ENCODE data around the gene DHX34.
"Not testable (repeated sequence)": the region's sequence is repeated elsewhere in the genome, so short reads cannot be mapped to it uniquely, and the experiment has no call there.

DHX34 gene

DNA sequence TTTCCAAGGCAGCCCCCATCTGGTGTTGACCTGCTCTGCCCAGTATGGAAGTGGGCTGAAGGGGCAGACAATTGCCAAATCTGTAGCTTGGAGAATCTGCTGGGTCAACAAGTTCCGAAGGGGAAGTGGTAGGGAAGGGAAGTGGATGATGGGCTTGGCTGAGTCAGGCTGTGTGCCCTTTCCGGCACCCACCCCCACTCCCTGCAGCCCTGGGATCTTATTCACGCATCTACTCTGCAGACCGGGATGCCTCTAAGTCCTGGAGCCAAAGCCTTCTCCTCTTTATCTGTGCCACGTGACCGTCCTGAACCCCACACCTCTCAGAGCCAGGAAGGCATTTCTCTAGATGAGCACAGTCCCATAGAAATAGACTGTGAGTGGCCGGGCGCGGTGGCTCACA, 24.6 kb upstream of the DHX34 start:
- no peak for DNase-seq

DNA sequence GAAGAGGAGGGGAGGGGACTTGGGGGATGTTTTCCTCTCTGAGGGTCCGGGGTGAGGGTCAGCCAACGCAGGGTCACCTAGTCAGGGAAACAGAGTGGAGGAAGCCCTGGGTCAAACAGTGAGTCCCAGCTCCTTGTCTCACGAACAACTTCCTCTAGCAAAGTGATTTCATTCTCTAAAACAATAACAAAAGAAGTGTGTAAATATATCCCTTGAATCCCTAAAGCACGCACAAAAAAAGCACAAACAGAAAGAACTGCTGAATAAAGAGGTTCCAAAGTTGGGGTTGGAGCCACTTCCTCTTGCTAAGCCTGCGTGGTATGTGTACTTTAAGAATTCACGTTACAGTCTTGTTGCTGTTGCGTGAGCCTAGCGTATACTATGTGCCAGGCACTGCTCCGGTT, 18.6 kb upstream of the DHX34 start:
- DNase-seq, result no peak

DNA sequence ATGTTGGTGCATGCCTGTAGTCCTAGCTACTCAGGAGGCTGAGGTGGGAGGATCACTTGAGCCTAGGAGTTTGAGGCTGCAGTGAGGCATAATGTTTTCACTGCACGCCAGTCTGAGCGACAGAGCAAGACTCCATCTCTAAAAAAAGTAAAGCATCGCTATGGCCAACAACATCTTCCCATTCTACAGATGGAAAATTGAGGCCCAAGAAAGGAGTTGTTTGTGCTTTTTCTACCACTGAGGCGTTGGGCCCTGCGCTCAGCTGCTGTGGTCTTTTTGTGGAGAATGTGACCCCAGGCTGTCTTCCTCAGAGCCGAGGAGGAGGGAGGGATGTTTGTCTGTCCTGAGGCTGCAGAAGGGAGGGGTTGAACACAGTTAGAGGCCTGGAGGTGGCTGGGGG, 17.6 kb upstream of the DHX34 start:
- no peak for DNase-seq

DNA sequence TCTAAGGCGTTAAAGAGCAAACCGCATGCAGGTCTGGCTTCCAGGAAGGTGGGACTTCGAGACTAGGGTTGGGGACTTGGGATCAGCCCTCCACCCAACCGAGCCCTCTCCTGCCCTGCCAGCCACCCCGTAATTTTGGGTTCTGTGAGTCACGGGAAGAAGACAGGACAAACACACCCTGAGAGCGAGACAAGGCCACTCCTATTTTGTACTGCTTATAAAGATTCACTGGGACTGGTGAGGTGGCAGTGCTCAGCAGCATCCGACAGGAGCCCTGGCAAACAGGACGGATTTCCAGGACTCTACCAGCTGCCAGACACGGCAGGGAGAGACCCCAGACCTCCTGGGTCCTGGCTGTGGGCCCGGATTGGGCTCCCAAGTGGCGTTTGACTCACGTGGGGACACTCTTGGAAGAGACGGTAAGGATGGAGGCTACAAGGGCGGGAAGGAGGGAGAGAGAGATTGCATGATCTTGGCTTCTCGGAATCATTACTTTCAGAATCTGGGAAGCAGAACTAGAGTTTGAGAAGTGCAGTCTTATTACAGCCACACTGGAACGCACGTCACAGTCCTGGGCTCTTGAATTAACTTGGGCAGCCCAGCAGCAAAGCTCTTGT, 17.1 kb upstream of the DHX34 start, which contains the start of gene C5AR2:
TSS of gene C5AR2 (plus strand) at position 245 of the 617 bp plus-strand sequence. CDS start 8,625 bp downstream, outside the sequence.
- no peak for DNase-seq

DNA sequence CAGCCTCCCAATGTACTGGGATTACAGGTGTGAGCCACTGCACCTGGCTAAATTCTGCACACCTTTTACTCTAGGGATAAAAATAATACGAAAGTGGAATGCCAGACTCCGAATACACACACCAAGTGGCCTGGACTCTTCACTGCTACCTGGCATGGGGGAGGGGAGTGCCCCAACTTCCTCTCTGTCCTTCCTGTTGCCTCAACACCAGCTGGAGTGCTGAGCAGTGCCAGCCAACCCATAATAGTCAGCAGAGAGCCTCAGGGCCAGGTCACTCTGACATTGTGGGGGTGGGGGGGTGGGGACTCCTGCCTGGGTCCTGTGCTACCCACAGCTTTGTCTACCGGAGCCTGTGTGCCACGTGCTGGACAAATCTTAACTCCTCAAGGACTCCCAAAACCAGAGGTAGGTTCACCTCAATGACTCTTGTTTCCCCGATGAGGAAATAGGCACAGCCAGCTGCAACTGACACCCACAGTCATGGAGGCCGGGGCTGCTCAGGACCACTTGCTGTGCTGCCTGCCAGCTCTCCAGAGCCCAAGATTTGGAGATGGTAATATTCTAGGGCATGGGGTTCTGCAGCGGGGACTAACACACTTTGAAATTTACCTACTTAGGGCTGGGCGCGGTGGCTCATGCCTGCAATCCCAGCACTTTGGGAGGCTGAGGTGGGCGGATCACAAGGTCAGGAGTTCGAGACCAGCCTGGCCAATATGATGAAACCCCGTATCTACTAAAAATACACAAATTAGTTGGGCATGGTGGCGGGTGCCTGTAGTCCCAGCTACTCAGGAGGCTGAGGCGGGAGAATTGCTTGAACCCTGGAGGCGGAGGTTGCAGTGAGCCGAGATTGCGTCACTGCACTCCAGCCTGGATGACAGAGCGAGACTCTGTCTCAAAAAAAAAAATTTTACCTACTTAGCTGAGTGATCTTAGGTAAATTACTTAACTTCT, 12.1 kb upstream of the DHX34 start:
- DNase-seq, result not testable (repeated sequence)

DNA sequence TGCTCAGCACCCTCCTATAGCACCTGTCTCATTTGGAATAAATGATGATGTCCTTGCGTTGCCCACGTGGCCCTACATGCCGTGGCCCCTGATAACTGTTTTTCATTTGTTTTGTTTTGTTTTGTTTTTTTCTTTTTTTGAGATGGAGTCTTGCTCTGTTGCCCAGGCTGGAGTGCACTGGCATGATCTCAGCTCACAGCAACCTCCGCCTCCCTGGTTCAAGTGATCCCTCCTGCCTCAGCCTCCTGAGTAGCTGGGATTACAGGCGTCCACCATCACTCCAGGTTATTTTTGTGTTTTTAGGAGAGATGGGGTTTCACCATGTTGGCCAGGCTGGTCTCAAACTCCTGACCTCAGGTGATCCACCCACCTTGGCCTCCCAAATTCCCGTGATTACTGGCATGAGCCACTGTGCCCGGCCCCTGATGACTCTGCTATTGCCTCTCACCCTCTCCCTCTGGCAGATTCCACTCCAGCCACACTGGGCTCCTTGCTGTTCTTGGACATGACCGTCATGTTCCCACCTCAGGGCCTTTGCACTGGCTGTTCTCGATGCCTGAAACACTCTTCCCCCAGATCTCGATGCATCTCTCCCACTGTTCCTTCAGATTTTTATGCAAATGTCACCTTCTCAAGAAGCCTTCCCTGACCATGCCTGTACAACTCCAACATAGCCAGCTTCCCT, 9.8 kb upstream of the DHX34 start:
- no peak for DNase-seq

DNA sequence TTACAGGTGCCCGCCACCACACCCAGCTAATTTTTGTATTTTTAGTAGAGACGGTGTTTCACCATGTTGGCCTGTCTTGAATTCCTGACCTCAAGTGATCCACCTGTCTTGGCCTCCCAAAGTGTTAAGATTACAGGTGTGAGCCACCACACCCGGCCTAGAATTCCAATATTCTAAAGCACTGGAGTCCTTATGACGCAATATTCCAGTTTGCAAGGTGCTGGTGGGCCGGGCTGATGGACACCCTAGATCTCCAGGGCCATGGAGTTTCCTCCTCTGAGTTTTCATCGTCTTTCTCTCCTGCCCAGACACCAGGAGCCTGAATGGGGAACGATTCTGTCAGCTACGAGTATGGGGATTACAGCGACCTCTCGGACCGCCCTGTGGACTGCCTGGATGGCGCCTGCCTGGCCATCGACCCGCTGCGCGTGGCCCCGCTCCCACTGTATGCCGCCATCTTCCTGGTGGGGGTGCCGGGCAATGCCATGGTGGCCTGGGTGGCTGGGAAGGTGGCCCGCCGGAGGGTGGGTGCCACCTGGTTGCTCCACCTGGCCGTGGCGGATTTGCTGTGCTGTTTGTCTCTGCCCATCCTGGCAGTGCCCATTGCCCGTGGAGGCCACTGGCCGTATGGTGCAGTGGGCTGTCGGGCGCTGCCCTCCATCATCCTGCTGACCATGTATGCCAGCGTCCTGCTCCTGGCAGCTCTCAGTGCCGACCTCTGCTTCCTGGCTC, 8.5 kb upstream of the DHX34 start:
- DNase-seq, result no peak

DNA sequence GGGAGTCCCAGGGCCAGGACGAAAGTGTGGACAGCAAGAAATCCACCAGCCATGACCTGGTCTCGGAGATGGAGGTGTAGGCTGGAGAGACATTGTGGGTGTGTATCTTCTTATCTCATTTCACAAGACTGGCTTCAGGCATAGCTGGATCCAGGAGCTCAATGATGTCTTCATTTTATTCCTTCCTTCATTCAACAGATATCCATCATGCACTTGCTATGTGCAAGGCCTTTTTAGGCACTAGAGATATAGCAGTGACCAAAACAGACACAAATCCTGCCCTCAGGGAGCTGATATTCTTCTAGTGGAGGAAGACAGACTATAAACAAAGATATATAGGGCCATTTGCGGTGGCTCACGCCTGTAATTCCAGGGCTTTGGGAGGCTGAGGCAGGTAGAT, 7.4 kb upstream of the DHX34 start:
- DNase-seq, result no peak

DNA sequence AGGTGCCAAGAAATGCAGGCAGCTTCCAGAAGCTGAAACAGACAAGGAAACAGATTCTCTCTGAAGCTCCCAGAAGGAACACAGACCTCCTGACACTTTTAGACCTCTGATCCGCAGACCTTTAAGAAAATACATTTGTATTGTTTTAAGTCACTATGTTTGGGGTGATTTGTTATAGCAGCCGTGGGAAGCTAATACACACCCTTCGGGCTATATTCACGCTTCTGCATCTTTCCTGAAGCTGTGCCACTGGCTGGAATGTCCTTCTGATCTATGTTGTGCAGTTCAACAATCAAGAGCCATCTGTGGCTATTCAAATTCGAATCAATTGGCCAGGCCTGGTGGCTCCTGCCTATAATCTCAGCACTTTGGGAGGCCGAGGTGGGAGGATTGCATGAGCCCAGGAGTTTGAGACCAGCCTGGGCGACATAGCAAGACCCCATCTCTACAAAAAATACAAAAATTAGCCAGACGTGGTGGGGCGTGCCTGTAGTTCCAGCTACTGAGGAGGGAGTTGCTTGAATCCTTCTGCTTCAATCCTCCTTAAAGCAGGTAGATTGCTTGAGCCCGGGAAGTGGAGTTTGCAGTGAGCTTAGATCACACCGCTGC, 5.8 kb upstream of the DHX34 start:
- DNase-seq, result no peak

DNA sequence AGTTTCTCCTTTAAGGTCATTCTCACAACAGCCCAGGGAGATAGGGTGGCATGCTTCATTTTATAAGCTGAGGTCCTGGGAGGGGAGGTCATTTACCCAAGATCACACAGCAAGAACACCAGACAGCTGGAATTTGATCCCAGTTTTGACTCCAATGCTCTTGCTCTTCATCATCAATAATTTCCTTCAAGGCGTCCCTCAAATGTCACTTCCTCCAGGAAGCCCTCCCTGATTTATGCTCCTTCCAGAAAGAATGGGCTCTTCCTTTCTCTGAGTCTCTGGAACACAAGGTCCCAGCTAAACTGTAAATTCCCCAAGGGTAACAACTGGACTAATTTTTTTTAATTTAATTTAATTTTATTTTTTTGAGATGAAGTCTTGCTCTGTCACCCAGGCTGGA, 4.7 kb upstream of the DHX34 start:
- DNase-seq, result no peak

DNA sequence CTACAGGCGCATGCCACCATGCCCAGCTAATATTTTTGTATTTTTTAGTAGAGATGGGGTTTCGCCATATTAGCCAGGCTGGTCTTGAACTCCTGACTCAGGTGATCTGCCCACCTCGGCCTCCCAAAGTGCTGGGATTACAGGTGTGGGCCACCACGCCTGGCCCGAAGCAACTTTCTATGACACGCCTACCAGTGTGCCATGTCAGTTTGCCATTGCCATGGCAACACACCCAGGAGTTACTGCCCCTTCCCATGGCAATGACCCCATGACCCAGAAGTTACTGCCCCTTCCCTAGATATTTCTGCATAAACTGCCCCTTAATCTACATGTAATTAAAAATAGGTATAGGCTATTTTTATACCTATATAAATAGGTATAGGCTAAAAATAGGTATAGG, 3.1 kb upstream of the DHX34 start:
- not testable (repeated sequence) for DNase-seq

DNA sequence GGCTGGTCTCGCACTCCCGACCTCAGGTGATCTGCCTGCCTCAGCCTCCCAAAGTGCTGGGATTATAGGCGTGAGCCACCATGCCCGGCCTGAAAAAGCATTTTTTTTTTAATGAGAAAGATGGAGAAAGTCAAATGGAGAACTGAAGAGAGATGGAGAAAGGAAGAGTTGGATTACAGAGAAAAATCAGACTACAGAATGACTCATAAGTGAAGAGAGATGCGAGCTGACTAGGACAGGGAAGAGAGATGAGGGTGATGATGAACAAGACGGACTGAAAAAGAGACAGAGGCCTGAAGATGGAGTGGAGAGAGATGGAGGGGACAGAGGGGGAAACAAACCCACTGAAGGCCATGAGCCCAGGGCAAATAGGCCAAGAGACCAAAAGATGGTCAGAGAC, 1.5 kb downstream of the DHX34 start:
- DNase-seq, result no peak

DNA sequence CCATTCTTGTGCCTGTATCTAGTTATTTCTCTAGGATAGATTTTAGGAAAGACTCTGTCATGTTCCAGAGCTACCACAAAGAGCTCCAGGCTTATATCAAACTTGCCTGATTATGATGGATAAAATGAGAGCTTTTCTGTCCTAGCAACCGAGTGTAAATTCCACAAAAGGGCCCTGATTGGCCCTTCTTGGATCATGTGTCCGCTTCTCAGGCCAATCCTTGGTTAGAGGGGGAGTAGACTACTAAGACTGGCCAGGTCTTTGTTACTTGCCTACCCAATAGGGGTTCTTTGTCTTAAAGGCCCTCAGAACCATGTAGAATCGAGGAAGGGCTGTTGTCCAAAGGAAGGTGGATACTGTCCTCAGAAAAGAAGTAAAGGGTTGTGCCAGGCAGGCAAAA, 2.4 kb downstream of the DHX34 start:
- peak; percentile 40 for DNase-seq

DNA sequence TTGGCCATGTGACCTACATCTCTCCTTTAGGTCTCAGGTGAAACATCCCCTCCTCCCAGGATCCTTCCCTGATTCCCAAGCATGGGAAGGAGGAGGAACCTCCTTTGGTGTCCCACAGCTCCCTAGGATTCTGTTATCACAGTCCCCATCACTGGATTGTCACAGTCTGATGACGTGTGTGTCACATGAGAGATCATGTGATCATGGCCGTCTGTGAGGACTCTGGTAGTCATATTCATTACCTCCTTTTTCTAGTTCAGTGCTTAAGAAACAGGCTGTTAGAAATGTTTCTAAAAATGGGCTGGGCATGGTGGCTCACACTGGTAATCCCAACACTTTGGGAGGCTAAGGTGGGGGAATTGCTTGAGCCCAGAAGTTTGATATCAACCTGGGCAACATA, 3.0 kb downstream of the DHX34 start:
- DNase-seq, result no peak

DNA sequence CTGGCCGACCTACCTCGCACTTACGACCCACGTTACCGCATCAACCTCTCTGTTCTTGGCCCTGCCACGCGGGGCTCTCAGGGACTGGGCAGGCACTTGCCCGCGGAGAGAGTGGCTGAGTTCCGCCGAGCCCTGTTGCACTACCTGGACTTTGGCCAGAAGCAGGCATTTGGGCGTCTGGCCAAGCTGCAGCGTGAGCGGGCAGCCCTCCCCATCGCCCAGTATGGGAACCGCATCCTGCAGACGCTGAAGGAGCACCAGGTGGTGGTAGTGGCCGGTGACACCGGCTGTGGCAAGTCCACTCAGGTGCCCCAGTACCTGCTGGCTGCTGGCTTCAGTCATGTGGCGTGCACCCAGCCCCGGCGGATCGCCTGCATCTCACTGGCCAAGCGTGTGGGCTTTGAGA, 4.2 kb downstream of the DHX34 start:
- DNase-seq, result no peak

DNA sequence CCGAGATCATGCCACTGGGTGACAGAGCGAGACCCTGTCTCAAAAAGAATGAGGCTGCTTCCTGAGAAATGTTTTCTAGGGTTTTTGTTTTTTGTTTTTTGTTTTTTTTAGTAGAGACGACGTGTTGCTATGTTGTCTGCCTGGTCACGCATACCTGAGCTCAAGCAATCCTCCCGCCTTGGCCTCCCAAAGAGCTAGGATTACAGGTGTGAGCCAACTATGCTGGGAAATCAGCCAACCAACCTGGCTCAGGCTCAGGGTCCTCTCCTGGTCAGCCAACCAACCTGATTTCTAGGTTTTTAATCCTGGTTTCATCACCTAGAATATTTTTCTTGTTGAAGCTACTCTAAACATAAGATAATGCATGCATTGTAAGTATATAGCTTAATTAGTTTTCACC, 7.8 kb downstream of the DHX34 start:
- no peak for DNase-seq

DNA sequence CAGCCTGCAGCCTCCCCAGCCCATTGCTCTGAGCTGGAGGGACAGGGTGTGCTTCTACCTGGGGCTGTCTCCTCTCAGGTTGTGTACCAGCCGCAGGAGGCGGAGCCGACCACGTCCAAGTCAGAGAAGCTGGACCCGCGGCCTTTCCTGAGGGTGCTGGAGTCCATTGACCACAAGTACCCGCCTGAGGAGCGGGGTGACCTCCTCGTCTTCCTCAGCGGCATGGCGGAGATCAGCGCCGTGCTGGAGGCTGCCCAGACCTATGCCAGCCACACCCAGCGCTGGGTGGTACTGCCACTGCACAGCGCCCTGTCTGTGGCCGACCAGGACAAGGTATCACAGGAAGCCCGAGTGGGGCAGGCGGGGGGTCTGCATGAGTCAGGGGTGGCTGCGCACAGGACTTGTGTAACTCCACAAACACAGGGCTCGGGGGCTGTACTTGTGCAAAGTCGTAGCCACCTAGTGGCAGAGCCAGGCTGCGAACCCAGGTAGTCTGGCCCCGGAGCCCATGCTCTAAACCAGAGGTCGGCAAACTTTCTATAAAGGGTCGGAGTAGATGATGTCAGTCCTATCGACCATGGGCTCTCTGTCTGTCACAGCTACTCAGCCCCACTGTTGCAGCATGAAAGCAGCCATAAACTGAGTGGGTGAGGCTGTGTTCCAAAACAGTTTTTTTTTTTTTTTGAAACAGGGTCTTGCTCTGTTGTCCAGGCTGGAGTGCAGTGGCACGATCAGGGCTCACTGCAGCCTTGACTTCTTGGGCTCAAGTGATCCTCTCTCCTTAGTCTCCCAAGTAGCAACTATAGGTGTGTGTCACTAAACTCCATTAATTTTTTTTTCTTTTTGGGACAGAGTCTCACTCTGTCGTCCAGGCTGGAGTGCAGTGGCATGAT, 8.9 kb downstream of the DHX34 start:
- DNase-seq, result no peak

DNA sequence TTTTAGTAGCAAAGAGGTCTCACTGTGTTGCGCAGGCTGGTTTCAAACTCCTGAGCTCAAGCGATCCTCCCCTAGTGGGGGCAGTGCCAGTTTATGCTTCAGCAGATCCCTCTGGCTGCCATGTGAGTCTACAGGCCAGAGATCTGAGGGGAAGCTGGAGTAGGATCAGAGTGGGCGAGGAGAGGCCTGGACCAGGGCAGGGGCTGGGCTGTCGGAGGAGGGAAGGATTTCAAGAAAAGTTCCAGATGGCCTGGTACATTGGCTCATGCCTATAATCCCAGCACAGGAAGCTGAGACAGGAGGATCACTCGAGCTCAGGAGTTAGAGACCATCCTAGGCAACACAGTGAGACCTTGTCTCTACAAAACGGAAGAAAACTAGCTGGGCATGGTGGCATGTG, 9.8 kb downstream of the DHX34 start:
- no peak for DNase-seq

DNA sequence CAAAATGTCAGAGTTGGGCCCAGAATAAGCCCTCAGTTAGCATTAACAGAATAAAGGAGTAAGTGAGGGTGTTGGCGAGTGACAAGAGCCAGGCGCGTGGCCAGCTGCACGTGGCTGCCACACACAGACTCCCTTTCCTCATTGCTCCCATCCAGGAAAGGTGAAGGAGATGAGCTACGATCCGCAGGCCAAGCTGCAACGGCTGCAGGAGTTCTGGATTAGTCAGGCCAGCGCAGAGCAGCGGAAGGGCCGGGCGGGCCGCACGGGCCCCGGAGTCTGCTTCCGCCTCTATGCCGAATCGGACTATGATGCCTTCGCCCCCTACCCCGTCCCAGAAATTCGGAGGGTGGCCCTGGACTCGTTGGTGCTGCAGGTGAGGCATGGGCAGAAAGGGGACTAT, 13.2 kb downstream of the DHX34 start:
- DNase-seq, result no peak

DNA sequence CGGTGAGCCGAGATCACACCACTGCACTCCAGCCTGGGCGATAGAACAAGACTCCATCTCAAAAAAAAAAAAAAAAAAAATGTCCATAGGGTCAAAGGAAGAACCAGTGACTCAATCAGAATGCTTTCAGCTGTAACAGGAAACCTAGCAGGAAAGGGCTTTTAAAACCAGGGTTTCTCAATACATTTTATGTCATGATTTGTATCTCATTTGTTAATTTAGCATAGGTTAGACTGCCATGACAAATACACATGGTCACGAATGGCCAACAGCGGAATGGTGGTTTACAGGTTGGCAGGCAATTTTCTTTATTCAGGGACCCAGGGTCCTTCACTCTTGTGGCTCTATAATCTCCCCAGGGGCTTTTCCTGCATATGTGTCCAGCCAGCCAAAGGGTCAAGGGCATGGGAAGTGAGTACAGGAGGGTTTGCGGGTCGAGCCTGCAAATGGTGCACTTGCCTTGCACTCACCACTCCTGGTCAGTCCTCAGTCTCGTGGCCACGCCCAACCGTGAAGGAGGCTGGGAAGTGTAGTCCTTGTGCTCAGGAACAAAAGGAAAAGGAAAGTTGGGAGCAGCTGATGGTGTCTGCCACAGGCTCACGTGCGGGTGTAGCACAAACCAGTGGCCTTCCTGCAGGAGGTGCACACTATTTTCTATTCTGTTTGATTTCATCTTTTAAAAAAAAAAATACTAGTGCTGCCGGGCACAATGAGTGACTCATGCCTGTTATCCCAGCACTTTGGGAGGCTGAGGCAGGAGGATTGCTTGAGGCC, 14.8 kb downstream of the DHX34 start:
- DNase-seq, result peak; percentile 66

DNA sequence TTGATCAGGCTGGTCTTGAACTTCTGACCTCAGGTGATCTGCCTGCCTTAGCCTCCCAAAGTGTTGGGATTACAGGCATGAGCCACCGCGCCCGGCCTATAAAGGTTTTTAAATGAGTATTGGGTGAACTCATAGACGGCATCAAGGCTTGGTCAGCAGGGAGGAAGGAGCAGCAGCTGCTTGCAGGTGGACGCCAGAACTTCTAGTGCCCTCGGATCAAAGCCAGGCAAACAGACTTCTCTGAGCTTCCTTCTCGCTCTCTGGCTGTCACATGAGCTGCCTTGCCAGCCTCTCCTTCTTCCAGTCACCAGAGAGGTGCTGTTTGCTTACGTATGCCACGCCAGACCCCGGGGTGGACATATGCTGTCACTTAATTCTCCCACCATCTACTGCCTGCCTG, 16.3 kb downstream of the DHX34 start:
- not testable (repeated sequence) for DNase-seq

Measured in NCI-H226 (cell line).